Kidney tubule cell (primary cell): ENCODE data around the gene CCDC102B.
"Not testable (repeated sequence)": the region's sequence is repeated elsewhere in the genome, so short reads cannot be mapped to it uniquely, and the experiment has no call there.

Source experiments
- DNase-seq: peaks from one replicate; pipeline ENCODE4 v3.0.0-alpha.2; 2018; ENCODE audit warnings: low spot score

Gene CCDC102B

GRCh38 chr18:68909579-68909978, 111.7 kb downstream of the CCDC102B start:
- no peak for DNase-seq

GRCh38 chr18:68915061-68915460, 117.2 kb downstream of the CCDC102B start:
- DNase-seq = no peak

- DNase-seq = peak; percentile 85
Measured at GRCh38 chr18:68916734-68917133, 118.9 kb downstream of the CCDC102B start.

- no peak for DNase-seq
Measured at GRCh38 chr18:68918216-68918615, 120.3 kb downstream of the CCDC102B start.

- DNase-seq = no peak
Measured at GRCh38 chr18:68919900-68920299, 122.0 kb downstream of the CCDC102B start.

GRCh38 chr18:68922392-68922791, 124.5 kb downstream of the CCDC102B start:
- DNase-seq = no peak

- DNase-seq = peak; percentile 20
Measured at GRCh38 chr18:68925268-68925667, 127.4 kb downstream of the CCDC102B start.

GRCh38 chr18:68928762-68929675, 131.1 kb downstream of the CCDC102B start:
- DNase-seq = peak; percentile 12

- no peak for DNase-seq
Measured at GRCh38 chr18:68935686-68936085, 137.8 kb downstream of the CCDC102B start.

- no peak for DNase-seq
Measured at GRCh38 chr18:68937029-68937599, 139.2 kb downstream of the CCDC102B start.

- DNase-seq = no peak
Measured at GRCh38 chr18:68940039-68940438, 142.2 kb downstream of the CCDC102B start.

GRCh38 chr18:68940754-68941153, 142.9 kb downstream of the CCDC102B start:
- peak; percentile 34 for DNase-seq

- DNase-seq = no peak
Measured at GRCh38 chr18:68942230-68942629, 144.3 kb downstream of the CCDC102B start.

GRCh38 chr18:68943861-68944260, 146.0 kb downstream of the CCDC102B start:
- not testable (repeated sequence) for DNase-seq

- DNase-seq = no peak
Measured at GRCh38 chr18:68944330-68944729, 146.4 kb downstream of the CCDC102B start.

- no peak for DNase-seq
Measured at GRCh38 chr18:68944826-68945225, 146.9 kb downstream of the CCDC102B start.

- DNase-seq = peak; percentile 79
Measured at GRCh38 chr18:68948622-68949021, 150.7 kb downstream of the CCDC102B start.

- no peak for DNase-seq
Measured at GRCh38 chr18:68954738-68955137, 156.9 kb downstream of the CCDC102B start.

GRCh38 chr18:68956650-68957049, 158.8 kb downstream of the CCDC102B start:
- DNase-seq = no peak

- DNase-seq = no peak
Measured at GRCh38 chr18:68960355-68960754, 162.5 kb downstream of the CCDC102B start.

- no peak for DNase-seq
Measured at GRCh38 chr18:68962623-68963022, 164.7 kb downstream of the CCDC102B start.

- no peak for DNase-seq
Measured at GRCh38 chr18:68965817-68966216, 167.9 kb downstream of the CCDC102B start.

GRCh38 chr18:68969027-68969426, 171.1 kb downstream of the CCDC102B start:
- DNase-seq = no peak
